ENCODE results near the gene ZNF490. TPM values are rescaled to one million over a fixed set of nuclear protein-coding genes. Genes with fewer than 3 reads are reported as not detected.
"Not testable (repeated sequence)": the region's sequence is repeated elsewhere in the genome, so short reads cannot be mapped to it uniquely, and the experiment has no call there.

Gene ZNF490
- polyA plus RNA-seq, 3 donors, result 2.3 to 4.2 (median 2.7) TPM

DNA sequence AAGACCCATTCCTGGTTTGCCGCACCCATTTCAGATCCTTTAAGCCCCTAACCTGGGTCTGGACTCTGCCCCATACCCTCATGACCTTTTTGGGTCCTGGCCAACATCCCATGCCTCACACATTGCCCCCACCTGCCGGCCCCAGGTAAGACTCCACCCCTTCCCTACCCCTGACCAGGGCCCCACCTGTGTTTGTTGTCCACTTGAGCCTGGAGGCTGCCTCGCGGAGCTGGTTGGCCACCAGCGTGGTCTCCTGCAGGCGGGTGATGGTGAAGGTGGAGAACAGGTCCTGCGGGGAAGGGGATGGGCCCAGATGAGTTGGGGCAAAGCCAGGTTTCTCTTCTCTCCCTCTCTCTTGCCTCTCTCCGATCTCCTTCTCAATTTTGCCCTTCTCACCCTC is 36.4 kb upstream of the ZNF490 start:
- Histone ChIP-seq H3K9me3 (replicated peaks in 1 of 2; ENCODE audit: control insufficient read depth in 1 of 2, insufficient read depth in 1 of 2, low read length in 2 of 2) (no peaks in the 10 kb centered on the region), H3K4me1 (ENCODE audit: control insufficient read depth in 1 of 2, insufficient read depth in 2 of 2, low read length in 2 of 2) (peaks cover 12 to 29% of the 10 kb centered on the region in 2 donors), H3K27me3 (ENCODE audit: control insufficient read depth in 2 of 2, insufficient read depth in 2 of 2, low read length in 2 of 2) (no peaks in the 10 kb centered on the region), H3K79me2 (ENCODE audit: insufficient read depth, low read length) (no peaks in the 10 kb centered on the region), H3K27ac (ENCODE audit: low read depth in 1 of 2, low read length in 2 of 2) (peak overlapping the region in 1 of 2 donors; percentile 38), H3K4me2 (replicated peaks; ENCODE audit: extremely low read depth, low read length, poor library complexity, severe bottlenecking) (no peak overlapping the region), H3K36me3 (replicated peaks in 1 of 2; ENCODE audit: control insufficient read depth in 1 of 2, insufficient read depth in 2 of 2, low read length in 2 of 2) (peaks cover 46 to 61% of the 10 kb centered on the region in 2 donors), H4K20me1 (ENCODE audit: insufficient read depth, low read length) (peaks cover 52% of the 10 kb centered on the region), H3K4me3 (replicated peaks in 1 of 3; ENCODE audit: low read depth in 2 of 3, low read length in 3 of 3) (no peak overlapping the region), H3K9ac (ENCODE audit: insufficient read depth, low read length, poor library complexity, severe bottlenecking) (no peak overlapping the region), H2AFZ (ENCODE audit: insufficient read depth, low read depth, low read length, poor library complexity, severe bottlenecking) (no peak overlapping the region)
- H3K27ac Mint-ChIP-seq, result peak overlapping the region; percentile 27 to 85 (median 40)
- whole genome bisulfite sequencing (ENCODE audit: insufficient coverage), result 80% methylated on average over 1 of the region's 8 CpGs
- TF ChIP-seq, protein P1, sequence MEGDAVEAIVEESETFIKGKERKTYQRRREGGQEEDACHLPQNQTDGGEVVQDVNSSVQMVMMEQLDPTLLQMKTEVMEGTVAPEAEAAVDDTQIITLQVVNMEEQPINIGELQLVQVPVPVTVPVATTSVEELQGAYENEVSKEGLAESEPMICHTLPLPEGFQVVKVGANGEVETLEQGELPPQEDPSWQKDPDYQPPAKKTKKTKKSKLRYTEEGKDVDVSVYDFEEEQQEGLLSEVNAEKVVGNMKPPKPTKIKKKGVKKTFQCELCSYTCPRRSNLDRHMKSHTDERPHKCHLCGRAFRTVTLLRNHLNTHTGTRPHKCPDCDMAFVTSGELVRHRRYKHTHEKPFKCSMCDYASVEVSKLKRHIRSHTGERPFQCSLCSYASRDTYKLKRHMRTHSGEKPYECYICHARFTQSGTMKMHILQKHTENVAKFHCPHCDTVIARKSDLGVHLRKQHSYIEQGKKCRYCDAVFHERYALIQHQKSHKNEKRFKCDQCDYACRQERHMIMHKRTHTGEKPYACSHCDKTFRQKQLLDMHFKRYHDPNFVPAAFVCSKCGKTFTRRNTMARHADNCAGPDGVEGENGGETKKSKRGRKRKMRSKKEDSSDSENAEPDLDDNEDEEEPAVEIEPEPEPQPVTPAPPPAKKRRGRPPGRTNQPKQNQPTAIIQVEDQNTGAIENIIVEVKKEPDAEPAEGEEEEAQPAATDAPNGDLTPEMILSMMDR (IDR thresholded peaks at IDR 0.05), result no peak
- intact Hi-C loops (cut with micrococcal nuclease), result no loop called here
- H3K27me3 Mint-ChIP-seq (ENCODE audit: low read depth in 3 of 3), result peaks cover 0 to 4% (median 0%) of the 10 kb centered on the region in 3 donors
- DNase-seq, result no peak
- H3K9me3 Mint-ChIP-seq, result peaks cover 0 to 5% (median 1%) of the 10 kb centered on the region in 7 donors
- peaks cover 49 to 84% of the 10 kb centered on the region in 2 donors for H3K36me3 Mint-ChIP-seq
- H3K4me3 Mint-ChIP-seq, result no peak overlapping the region
- peaks cover 27% of the 10 kb centered on the region for H3K4me1 Mint-ChIP-seq

DNA sequence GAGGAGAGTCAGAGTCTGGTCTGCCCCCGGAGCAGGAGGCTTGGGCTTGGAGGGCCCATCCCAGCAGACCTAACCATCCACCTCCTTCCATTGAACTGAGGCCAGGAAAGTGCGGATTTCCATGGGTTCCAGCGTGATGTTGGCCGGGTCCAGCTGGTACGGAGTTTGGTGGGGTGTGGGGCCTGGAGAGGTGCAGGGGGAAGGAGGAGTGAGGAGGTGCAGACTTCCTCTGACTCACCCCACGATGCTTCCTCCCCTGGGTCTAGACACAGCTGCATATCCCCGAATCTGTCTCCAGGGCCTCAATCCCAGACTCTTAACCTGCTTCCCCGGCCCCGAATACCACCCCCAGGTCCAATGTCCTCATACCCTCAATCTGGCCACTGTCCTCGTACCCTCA is 35.9 kb upstream of the ZNF490 start:
- Mint-ChIP-seq H3K27ac (peak overlapping the region in 4 of 7 donors; percentile 31 to 57 (median 44)), H3K4me3 (no peak overlapping the region), H3K36me3 (peaks cover 44 to 79% of the 10 kb centered on the region in 2 donors), H3K9me3 (peaks cover 0 to 5% (median 3%) of the 10 kb centered on the region in 7 donors), H3K4me1 (peaks cover 27% of the 10 kb centered on the region), H3K27me3 (ENCODE audit: low read depth in 3 of 3) (peaks cover 0 to 4% (median 0%) of the 10 kb centered on the region in 3 donors)
- peaks cover 41 to 56% of the 10 kb centered on the region in 2 donors for H3K36me3 ChIP-seq (replicated peaks in 1 of 2; ENCODE audit: control insufficient read depth in 1 of 2, insufficient read depth in 2 of 2, low read length in 2 of 2)
- intact Hi-C loops (cut with micrococcal nuclease), result no loop called here
- peaks cover 12 to 29% of the 10 kb centered on the region in 2 donors for H3K4me1 ChIP-seq (ENCODE audit: control insufficient read depth in 1 of 2, insufficient read depth in 2 of 2, low read length in 2 of 2)
- no peak overlapping the region for H3K9ac ChIP-seq (ENCODE audit: insufficient read depth, low read length, poor library complexity, severe bottlenecking)
- TF ChIP-seq, protein P1 (IDR thresholded peaks at IDR 0.05), result no peak
- no peak overlapping the region for H2AFZ ChIP-seq (ENCODE audit: insufficient read depth, low read depth, low read length, poor library complexity, severe bottlenecking)
- no peaks in the 10 kb centered on the region for H3K9me3 ChIP-seq (replicated peaks in 1 of 2; ENCODE audit: control insufficient read depth in 1 of 2, insufficient read depth in 1 of 2, low read length in 2 of 2)
- H3K4me2 ChIP-seq (replicated peaks; ENCODE audit: extremely low read depth, low read length, poor library complexity, severe bottlenecking), result no peak overlapping the region
- H3K27ac ChIP-seq (ENCODE audit: low read depth in 1 of 2, low read length in 2 of 2), result peak overlapping the region; percentile 6 to 38
- 76% methylated on average over 4 of the region's 10 CpGs for WGBS (ENCODE audit: insufficient coverage)
- H4K20me1 ChIP-seq (ENCODE audit: insufficient read depth, low read length), result peaks cover 47% of the 10 kb centered on the region
- no peak overlapping the region for H3K4me3 ChIP-seq (replicated peaks in 1 of 3; ENCODE audit: low read depth in 2 of 3, low read length in 3 of 3)
- no peaks in the 10 kb centered on the region for H3K79me2 ChIP-seq (ENCODE audit: insufficient read depth, low read length)
- no peaks in the 10 kb centered on the region for H3K27me3 ChIP-seq (ENCODE audit: control insufficient read depth in 2 of 2, insufficient read depth in 2 of 2, low read length in 2 of 2)
- no peak for DNase-seq

DNA sequence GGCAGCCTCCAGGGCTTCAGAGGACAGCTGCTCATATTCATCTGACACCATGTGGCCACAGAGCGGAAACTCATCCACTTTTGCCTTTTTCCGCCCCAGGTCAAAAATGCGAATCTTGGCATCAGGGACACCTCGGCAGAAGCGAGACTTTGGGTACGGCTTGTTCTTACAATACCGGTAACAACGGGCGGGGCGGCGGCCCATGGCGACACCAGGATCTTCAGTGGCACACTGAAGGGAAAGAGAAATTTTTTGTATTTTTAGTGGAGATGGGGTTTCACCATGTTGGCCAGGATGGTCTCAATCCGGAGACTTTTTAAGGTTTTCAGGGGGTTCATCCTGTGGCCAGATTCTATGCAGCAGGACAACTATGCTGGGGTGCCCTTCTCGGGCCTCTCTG is 33.1 kb upstream of the ZNF490 start:
- H3K9ac ChIP-seq (ENCODE audit: insufficient read depth, low read length, poor library complexity, severe bottlenecking); H3K79me2 ChIP-seq (ENCODE audit: insufficient read depth, low read length); H3K4me3 ChIP-seq (replicated peaks in 1 of 3; ENCODE audit: low read depth in 2 of 3, low read length in 3 of 3); H3K9me3 ChIP-seq (replicated peaks in 1 of 2; ENCODE audit: control insufficient read depth in 1 of 2, insufficient read depth in 1 of 2, low read length in 2 of 2); DNase-seq; H3K4me2 ChIP-seq (replicated peaks; ENCODE audit: extremely low read depth, low read length, poor library complexity, severe bottlenecking); intact Hi-C loops (cut with micrococcal nuclease); H3K9me3 Mint-ChIP-seq; H3K27me3 Mint-ChIP-seq (ENCODE audit: low read depth in 3 of 3); H3K4me3 Mint-ChIP-seq; H2AFZ ChIP-seq (ENCODE audit: insufficient read depth, low read depth, low read length, poor library complexity, severe bottlenecking); H3K27ac ChIP-seq (ENCODE audit: low read depth in 1 of 2, low read length in 2 of 2); H3K27me3 ChIP-seq (ENCODE audit: control insufficient read depth in 2 of 2, insufficient read depth in 2 of 2, low read length in 2 of 2): not testable (repeated sequence)
- Mint-ChIP-seq H3K4me1 (peaks cover 32% of the 10 kb centered on the region), H3K27ac (peak overlapping the region in 3 of 7 donors; percentile 26 to 54 (median 52)), H3K36me3 (peaks cover 26 to 52% of the 10 kb centered on the region in 2 donors)
- WGBS (ENCODE audit: insufficient coverage), result over 99% methylated on average over 13 of the region's 14 CpGs
- H4K20me1 ChIP-seq (ENCODE audit: insufficient read depth, low read length), result peaks cover 28% of the 10 kb centered on the region
- H3K4me1 ChIP-seq (ENCODE audit: control insufficient read depth in 1 of 2, insufficient read depth in 2 of 2, low read length in 2 of 2), result peaks cover 20 to 37% of the 10 kb centered on the region in 2 donors
- peaks cover 24 to 40% of the 10 kb centered on the region in 2 donors for H3K36me3 ChIP-seq (replicated peaks in 1 of 2; ENCODE audit: control insufficient read depth in 1 of 2, insufficient read depth in 2 of 2, low read length in 2 of 2)
